ENCODE data around the gene PKD2L2.
"Not testable (repeated sequence)": the region's sequence is repeated elsewhere in the genome, so short reads cannot be mapped to it uniquely, and the experiment has no call there.

The PKD2L2 gene

DNA sequence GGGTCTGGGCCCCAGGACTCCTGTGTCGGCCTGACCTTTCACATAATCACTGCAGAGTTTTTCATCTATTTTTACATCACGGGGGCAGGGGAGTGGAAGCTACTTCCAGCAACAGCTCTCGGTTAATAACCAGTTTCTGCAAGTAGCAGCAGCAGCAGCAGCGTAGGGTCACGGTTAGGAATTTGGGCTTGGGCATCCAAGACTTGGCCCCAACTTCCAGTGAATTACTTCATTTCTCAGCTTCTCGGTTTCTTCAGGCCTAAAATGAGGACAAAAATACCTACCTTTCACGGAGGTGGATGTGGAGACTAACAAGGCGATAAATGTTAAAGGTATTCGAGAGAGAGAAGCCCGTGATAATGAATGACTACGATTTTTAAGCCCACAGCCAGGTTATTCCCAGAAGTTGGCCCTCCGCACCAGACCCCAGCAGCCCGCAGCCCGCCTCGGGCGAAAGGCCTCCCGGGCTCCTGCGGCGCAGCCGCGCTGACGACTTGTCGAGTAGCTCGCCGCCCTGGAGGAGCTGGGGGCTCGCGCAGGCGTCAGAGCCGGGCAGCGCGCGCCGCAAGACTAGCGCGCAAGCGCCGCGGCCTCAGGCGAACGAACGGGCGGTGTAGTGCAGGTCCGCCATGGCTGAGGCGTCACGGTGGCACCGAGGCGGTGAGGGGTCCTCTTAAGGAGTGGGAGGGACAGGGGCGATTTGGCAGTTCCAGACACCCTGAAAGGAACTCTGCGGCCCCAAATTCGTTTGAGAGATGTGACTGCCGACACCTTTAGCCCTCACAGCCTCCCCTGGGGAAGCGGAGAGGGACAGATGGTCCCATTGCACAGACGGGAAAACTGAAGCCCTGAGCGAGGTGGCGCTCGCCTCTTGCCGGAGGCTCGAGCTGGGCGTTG, at the start of gene PKD2L2:
TSS of gene PKD2L2 (plus strand) at position 595 of the 897 bp plus-strand sequence. CDS start at position 630, 35 bp downstream.
- peak; percentile 84 for DNase-seq (ENCODE audit: low spot score)

DNA sequence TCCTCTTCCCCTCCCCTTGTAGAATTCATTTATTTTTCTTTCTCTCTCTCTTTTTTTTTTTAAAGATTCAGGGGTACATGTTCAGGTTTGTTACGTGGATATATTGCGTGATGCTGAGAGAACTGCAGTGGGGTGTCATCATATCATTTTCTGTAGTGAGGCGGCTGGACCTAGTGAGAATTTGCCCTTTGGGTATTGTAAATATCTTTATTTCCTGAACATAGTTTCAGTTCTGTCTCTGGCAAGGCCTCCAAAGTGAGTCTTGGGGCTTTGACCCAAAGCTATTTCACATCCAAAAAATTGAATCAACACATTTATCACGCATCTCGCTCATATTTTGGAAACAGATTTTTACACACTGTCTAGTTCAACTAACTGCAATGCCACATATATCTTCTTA, 47.0 kb upstream of the PKD2L2 start:
- no peak for DNase-seq (ENCODE audit: low spot score)

DNA sequence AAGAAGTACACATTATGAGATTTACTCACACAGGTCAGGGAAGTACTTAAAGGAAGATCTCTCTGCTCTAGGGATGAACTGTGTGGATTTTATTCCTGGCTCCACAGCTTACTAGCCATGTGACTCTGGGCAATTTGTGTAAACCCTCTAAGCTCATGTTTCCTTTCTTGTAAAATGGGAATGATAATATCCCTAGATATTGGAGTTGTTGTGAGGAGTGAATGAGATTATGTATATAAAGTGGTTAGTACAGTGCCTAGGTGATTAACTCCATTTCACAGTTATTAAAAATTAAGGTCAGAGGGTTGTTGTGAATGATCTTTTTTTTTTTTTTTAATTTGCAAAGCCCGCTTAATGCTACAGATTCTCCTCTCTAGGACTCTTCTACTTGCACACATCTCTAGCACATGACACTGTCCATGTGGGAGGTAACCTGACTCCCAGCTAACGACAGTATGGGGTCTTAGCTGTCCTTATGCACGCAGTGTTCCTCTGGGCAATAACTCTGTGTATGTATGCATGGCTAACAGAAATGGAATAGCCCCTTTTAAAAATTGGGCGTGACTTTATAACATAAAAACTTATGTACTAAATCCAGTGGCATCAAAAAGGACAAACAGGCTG, 45.5 kb upstream of the PKD2L2 start:
- no peak for DNase-seq (ENCODE audit: low spot score)

DNA sequence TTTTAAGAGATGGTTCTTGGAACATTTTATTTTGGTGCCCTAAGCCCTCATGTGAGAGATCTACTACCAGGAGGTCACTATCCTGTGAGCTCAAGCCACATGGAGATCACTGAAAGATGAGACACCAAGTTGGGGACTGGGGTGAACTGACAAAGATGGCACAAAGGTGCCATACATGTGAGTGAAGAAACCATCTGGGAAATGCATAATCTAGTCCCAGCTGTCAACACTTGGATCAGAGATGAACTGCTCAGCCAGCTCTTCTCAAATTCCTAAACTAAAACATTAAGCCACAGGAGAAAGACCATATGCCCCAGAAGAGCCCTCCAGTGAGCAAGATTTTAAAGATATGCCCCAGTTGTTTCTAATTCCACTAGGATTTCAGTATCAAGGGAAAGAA, 43.8 kb upstream of the PKD2L2 start:
- DNase-seq (ENCODE audit: low spot score): no peak

DNA sequence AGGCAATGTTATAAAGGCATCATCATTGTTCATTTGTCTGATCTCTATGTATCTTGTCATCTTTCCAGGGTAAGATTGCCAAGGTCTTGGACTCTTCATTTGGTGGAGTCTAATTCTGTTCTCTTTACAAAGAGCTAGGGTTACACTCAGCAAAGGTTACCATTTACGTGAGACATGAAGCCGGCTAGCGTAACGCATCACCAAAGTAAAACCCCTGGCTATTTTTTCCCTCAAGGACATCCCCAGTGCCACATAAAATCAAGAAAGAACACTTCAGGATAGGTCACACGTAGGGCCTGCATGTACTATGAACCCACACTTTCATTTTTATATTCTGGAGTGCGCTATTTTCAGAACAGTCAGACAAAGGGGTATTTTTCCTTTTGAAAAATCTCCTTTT, 41.6 kb upstream of the PKD2L2 start:
- DNase-seq (ENCODE audit: low spot score): no peak

DNA sequence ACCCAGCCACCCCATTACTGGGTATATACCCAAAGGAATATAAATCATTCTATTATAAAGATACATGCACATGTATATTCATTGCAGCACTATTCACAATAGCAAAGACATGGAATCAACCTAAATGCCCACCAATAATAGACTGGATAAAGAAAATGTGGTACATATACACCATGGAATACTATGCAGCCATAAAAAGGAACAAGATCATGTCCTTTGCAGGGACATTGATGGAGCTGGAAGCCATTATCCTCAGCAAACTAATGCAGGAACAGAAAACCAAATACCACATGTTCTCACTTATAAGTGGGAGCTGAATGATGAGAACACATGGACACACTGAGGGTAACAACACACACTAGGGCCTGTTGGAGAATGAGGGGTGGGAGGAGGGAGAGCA, 36.1 kb upstream of the PKD2L2 start:
- DNase-seq (ENCODE audit: low spot score): not testable (repeated sequence)

DNA sequence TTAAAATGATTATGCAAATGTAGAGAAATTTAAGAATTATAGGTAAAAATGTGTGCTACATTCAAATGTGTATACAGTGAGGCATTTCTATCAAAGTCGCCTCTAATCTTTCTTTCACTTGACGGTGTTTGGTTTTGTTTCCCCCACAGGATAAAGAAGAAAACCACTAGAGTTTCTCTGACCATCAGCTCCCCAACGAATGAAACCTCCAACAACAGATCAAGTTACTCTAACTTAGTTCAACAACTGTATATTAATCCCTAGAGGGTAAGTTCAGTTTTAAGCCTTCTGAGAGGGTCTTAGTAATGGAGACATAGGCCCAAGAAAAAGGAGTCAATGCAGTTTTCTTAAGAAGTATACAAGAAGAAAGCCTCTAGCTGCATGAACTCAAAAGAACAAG, 33.1 kb upstream of the PKD2L2 start:
- no peak for DNase-seq (ENCODE audit: low spot score)

DNA sequence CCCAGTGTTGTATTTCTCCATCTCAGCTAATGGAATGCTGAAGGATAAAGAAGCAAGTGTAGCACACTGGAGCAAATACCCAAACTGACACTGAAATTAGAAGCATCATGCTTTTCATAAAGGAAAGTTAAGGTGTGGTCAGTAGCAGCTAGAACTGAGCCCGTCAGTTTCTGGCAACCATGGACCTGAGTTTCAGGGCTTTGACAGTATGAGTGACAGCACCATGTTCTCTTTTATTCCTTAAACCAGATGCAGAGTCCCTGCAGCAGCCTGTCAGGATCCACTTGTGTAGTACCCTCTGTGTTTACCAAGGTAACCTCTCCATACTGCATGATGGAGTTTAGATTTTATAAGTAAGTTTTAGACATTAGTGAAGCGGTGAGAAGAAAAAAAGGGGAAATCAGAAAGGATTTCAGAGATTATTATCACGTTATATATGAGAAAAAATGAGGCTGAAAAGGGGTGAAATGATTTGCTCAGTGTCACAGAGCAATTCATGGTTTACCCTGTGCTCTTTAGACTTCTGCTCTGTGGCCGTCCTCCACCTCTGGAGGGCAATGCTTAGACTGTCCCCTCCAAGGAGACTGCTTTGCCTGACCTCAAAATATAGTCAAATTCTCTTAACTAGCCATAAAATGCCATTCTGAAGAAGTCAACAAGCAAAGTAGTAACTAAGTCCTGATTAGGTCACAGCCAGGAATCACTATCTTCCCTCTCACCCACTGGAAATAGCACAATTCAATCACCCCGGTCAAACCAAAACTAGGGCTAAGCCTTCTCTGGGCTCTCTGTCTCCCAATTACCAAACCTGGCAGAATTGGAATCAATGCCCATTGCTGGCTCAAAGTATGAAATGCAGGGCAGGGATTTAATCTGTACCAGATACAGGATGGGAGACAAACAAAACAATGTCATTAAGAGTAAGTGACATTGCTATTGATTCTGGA, 32.1 kb upstream of the PKD2L2 start:
- no peak for DNase-seq (ENCODE audit: low spot score)

DNA sequence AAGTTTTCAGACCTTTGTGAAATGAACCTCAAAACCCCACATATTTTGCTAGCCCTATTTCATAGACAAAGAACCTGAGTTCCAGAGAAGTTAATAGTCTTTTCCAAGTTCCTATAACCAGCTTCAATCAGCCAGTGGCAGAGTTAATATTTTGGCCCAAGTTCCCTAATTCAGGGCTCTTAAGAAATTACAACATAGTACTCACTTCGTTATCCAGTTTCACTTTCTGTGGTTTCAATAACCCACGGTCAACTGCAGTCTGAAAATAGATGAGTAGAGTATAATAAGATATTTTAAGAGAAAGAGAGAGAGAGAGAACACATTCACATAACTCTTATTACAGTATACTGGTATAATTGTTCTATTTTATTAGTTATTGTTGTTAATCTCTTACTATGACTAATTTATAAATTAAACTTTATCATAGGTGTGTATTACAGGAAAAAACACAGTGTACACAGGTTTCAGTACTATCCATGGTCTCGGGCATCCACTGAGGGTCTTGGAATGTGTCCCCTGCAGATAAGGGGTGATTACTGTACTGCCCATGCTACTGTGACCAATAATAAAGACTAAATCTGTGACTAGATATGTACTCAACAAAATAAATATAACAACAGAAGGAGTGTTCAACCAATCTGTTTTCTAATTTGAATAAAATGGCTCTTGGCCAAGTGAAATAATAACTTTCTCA, 30.9 kb upstream of the PKD2L2 start:
- DNase-seq (ENCODE audit: low spot score): peak; percentile 58

DNA sequence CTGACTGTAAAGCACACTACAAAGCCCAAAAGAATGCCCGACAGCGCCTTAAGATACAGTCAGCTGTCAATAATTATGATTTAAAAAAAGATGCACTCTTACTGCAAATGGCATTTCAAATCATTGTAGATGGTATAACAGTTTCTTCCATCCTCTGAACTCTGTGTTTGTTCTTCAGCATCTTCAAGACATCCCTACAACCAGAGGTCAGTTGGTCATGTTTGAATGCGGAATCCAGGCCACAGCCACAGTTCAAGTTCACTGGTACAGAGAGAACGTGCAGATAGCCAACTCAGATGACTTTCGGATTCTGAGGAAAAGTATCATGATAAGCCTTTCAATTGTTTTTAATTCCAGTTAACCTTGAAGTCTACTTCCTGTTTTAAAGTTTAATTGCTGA, 30.3 kb upstream of the PKD2L2 start:
- DNase-seq (ENCODE audit: low spot score): peak; percentile 77

DNA sequence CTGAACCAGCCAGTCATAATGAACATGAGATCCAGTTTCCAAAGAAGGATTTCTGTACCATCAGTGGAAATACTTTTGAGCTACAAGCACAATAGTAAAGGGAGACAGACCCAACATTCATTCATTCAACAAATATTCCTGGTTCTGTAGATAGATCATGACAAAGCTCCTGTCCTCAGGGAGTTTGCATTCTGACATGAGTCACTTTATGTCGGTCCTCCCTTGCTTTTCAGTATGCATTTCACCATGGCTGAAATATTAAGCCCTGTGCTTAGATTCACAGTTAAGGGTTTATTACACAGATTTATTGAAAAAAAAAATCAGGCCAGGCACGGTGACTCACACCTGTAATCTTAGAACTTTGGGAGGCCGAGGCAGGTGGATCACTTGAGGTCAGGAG, 27.0 kb upstream of the PKD2L2 start:
- no peak for DNase-seq (ENCODE audit: low spot score)

DNA sequence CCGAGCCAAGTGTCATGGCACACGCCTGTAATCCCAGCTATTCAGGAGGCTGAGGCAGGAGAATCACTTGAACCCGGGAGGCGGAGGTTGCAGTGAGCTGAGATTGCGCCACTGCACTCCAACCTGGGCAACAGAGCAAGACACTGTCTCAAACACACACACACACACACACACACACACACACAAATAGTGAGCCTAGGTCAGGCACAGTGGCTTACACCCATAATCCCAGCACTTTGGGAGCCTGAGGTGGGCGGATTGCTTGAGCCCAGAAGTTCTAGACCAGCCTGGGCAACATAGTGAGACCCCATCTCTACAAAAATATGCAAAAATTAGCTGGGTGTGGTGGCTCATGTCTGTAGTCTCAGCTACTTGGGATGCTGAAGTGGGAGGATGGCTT, 25.6 kb upstream of the PKD2L2 start:
- not testable (repeated sequence) for DNase-seq (ENCODE audit: low spot score)

DNA sequence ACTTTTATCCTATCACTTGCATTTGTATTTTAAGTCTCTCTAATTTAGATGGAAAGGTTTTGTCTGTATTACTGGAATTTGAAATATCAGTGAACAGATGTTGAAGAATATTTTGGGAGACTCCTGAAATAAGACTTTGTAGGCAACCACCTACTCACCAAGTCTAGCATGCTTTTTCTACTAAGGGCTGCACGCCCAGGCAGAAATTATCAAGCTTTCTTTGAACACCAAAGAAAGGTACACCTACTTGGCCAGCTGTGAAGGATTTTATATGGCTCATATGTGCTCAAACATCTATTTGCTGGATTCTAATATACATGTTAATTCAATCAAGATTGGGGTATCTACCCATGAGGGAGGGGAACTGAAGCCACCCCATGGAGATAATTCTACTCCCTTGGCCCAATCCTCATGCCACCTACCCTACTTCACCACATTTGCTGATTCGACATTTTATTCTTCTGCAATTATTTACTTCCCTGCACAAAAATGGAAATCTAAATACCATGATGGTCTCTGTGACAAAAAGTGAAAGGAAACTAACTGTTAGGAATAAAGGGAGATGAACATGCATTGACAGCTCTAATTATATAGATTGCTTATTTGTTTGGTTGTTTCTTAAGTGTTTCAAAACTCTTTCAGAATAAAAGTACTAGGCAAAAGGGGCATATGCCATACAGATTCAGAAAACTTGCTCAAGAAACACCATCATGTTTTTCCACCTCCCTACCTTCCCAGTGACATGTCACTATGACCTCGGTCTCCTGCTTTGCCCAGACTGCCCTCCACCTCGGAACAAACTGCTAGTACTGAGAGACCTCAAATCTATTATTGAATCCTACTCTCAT, 22.5 kb upstream of the PKD2L2 start:
- DNase-seq (ENCODE audit: low spot score): no peak

DNA sequence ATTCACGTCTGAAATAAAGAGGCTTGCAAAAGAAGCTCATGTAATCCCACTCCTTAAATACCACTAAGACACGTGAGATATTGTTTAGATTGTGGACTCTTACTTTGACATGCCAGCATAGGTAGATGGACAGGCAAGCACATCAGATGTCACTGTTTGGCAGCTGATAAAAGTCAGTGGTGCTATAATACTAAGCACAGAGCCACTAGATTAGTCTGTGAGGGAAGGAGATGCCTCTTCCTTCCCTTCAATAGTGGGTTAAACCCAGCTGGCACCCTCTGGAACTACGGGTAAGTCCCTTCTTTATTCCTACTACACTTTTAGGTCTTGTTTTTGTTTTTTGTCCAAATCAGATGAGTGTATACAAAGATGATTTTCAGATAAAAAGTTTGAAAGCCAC, 21.6 kb upstream of the PKD2L2 start, which contains the start of gene MYOT:
TSS of gene MYOT (plus strand) at position 197 of the 400 bp plus-strand sequence. CDS start 2,792 bp downstream, outside the sequence.
- DNase-seq (ENCODE audit: low spot score): no peak

DNA sequence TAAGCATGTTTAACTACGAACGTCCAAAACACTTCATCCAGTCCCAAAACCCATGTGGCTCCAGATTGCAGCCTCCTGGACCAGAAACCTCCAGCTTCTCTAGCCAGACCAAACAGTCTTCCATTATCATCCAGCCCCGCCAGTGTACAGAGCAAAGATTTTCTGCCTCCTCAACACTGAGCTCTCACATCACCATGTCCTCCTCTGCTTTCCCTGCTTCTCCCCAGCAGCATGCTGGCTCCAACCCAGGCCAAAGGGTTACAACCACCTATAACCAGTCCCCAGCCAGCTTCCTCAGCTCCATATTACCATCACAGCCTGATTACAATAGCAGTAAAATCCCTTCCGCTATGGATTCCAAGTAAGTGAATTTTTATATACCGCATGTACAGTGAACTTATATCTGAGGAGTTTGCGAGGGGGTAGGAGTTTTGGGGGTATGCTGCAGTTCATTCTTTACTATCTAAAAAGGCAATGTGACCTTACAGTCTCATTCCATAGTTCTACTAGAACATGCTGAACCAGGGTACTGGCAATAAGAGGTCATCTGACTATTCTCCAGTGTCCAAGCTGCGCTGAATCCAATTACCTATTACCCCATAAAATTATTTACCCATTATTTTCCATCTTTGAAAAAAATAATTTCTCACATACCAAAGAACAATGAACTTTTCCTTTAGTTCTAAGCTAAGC, 18.5 kb upstream of the PKD2L2 start:
- no peak for DNase-seq (ENCODE audit: low spot score)

DNA sequence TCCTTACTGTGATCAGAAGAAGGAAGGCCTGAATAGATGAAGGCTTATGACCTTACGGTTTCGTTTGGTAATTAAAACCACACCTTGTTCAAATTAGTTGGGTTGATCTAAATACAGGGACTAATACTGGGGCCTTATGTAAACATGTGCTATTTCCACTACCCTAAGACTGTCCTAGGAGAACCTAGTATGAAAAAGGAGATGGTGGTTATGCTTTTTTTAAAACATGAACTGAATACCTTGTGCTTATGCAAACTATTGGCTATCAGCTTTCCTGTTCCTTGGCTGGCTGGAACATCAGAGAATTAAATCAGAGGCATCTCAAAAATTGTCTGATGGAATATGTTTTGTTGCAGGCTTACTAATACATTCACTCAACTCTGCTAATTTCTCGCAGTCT, 17.7 kb upstream of the PKD2L2 start:
- no peak for DNase-seq (ENCODE audit: low spot score)

DNA sequence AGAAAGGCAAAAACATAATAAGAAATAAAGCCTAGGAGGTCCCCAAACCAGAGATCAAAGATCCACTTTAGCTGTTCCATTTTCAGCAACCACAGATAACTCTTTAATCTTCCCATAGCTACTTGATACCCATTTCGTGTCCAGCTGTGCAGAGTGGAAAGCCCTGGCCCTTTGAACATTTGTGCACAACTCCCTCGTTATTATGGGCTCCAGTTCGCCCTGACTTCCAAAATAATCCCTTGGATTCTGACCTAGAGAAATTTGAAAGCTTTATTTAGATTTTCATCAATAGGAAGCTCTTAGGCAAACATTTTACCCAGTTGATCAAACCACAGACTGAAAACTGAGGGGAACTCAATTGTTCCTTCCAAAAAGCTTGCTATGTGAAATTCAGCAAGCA, 16.8 kb upstream of the PKD2L2 start:
- DNase-seq (ENCODE audit: low spot score): no peak

DNA sequence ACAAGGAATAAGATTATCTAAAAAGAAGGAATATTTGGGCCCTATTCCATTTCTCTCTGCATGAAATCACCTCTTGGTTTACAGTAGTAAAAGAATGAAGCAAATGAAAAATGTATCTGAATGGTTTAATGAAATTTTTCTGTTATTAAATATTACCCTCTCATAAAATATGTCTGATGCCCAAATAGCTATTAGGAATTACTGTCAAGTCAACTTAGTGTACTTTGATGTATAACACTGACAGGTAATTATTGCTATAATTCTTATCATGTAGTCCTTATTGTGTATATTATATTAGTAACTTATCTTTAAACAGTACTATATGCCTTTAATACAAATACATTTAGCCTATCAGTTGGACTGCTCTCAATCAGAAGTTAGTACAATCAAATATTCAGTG, 13.2 kb upstream of the PKD2L2 start:
- no peak for DNase-seq (ENCODE audit: low spot score)

DNA sequence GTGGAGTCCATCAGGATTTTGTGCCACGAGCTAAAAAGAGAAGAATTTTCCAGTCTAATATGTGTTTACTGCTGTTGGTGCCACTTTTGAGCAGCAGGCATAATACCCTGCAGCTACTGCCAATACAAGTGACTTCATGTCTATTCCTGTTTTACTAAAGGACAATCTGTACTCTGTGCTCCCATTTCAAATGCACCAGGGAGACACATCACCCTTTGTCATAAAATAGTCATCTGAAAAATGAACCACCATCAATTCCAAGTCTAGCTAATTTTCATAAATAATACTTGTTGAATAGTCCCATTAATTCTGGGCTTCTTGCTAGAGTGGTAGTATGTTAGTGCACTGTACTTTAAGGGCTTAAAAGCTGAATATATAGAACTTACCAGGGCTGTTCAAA, 8.9 kb upstream of the PKD2L2 start:
- DNase-seq (ENCODE audit: low spot score): peak; percentile 93

DNA sequence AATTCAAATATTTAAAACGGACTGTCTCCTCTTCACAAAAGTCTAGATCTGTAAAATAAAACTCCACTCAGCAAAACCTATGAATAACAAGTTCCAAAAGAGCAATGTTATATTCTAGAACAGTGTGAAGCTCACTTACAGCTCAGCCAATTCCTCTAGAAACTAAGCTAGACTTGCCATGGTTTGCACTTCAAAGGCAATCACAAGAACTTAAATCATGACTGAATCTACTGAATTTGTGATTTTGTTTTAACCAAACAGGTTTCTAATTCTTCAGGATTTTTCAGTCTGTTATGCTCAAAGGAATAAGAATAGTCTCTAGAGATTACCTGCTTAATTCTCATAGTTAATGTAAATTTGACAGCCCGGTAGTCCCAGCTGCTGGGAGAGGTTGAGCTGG, 1.4 kb upstream of the PKD2L2 start:
- DNase-seq (ENCODE audit: low spot score): no peak
